Fibroblast of peridontal ligament (primary cell): Measurements from ENCODE around the gene MCM9.
A peak's percentile ranks its signal among the peaks of the same experiment; 100 is the strongest.
"Not testable (repeated sequence)": the region's sequence is repeated elsewhere in the genome, so short reads cannot be mapped to it uniquely, and the experiment has no call there.

ENCODE experiments used
- DNase-seq: peaks from one replicate; pipeline ENCODE4 v3.0.0-alpha.2; 2010; ENCODE audit errors: extremely low read depth

MCM9 gene

DNA sequence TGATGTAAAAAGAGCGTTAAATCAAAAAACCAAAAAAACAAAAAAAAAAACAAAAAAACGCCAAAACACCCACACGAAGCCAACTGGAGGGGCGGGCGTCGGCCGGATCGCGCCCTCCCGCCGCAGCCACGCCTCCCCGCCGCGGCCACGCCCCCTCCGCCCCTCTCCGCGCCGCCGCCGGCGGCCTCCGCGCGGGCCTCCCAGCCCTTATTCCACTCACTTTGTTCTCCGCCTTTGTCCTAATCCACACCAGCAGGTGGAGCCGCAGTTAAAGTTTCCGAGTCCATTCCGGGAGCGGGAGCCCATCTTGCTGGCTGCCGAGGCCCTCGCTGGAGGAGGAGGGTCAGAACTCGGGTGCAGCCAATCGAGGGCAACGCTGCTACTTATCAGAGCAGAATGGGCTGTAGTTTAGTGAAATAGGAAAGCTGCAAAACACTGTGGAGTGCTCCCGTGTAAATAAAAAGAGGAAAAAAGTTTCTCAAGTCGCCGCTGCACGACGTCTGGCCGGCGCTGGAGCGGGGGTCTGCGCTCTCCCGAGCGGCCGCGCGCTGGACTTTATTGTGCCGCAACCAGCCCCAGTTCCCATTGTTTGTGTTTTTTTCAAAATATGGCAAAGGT, 41.0 kb downstream of the MCM9 start, which contains the start of gene ASF1A:
Gene ASF1A (plus strand): TSS at position 346 of the 618 bp plus-strand sequence. CDS start 262 bp downstream, at position 608.
- DNase-seq: peak; percentile 99

- peak; percentile 82 for DNase-seq
Measured at GRCh38 chr6:118893064-118893806, 41.7 kb downstream of the MCM9 start.

DNA sequence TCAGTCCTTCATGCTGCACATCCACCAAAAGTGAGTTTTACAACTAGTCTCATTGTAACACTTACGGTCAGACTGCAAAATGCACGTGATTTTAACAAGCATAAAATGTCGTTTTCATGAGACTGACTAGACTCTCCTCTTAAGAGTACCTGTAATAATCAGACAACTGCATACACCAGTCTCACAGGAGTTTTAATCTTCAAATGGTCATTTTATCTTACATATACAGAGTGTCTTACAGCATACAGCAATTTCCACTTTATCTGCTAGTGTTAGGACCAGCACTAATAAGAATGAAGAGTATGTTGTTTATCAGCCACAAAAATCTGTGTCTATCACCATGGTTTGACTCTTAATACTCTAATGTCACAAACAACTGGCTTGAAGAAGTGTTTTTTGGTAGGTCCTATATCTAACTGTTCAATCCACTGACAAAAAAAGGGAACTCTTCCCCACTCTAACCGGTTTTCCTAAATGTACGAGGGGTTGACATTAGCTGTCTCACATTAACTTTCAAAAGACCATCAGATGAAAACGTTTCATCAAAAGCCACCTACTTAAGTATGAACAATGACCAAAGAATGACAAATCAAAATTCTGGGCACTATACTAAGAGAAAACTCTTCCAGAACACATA, 42.5 kb downstream of the MCM9 start:
- peak; percentile 23 for DNase-seq

GRCh38 chr6:118890997-118891790, 43.8 kb downstream of the MCM9 start:
- peak; percentile 14 for DNase-seq

DNA sequence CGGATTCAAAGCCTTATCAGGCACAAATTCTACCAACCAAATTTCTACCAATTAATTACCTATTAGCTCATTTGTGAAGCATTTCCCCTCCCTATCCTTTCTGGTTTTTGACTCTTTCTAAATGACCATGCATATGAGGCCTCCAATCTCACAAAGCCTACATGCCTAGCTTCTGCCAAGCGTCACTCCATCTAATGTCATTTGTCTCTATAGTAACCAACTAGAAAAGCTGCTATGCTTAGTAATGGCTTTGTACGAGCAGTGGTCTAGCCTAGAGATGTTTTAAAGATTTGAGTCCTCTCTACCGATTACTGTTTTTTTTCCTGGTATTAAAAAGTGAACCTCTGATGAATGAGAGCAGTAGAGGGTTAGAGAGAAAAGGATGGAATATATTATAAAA, 45.8 kb downstream of the MCM9 start:
- DNase-seq: no peak

DNA sequence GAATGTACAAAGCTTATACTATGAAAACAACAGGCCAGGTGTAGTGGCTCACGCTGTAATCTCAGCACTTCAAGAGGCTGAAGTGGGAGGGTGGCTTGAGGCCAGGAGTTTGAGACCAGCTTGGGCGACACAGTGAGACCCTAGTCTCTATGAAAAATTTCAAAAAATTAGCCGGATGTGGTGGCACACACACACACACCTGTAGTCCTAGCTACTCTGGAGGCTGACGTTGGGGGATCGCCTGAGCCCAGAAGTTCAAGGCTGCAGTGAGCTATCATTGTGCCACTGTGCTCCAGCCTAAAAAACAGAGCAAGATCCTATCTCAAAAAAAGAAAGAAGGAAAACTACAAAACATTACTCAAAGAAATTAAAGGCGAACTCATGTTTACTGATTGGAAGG, 48.3 kb downstream of the MCM9 start:
- DNase-seq: no peak

DNA sequence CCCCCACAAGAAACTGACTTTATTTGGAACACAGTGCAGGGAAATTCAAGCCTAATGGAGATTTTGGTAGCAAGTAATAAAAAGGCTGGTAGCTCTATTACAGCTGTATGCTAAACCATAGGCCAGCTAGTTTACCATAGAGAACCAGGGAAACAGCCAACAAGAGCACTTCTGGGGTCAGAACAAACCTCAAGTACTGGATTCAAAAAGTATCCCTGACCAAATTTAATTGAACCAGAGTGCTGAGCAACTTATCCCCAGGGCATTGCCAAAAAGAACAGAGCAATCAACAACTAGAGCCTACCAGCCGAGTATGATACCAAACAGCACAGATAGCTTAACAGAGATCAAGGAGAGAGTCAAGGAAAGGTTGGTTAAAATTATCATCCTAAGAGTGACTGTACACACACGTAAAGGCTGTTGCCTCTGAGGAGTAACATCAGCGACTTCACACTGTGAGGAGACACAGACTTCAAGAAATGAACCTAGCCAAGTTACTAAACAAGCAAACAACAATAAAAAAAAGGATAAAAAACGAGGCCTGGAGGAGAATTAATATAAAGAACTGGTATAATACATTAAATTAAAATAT, 52.5 kb downstream of the MCM9 start:
- no peak for DNase-seq

- no peak for DNase-seq
Measured at GRCh38 chr6:118881440-118882313, 53.3 kb downstream of the MCM9 start.

DNA sequence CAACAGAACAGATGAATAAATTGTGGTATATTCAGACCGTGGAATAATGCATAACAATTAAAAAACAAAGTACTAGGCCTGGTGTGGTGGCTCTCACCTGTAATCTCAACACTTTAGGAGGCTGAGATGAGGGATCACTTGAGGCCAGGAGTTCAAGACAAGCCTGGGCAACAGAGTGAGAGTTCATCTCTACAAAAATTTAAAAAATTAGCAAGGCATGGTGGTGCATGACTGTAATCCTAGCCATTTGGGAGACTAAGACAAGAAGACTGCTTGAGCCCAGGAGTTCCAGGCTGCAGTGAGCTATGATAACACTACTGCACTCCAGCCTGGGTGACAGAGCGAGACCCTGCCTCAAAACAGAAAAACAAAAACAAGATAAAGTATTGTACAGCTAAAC, 57.2 kb downstream of the MCM9 start:
- DNase-seq: no peak

- DNase-seq: peak; percentile 79
Measured at GRCh38 chr6:118876814-118877213, 58.1 kb downstream of the MCM9 start.

DNA sequence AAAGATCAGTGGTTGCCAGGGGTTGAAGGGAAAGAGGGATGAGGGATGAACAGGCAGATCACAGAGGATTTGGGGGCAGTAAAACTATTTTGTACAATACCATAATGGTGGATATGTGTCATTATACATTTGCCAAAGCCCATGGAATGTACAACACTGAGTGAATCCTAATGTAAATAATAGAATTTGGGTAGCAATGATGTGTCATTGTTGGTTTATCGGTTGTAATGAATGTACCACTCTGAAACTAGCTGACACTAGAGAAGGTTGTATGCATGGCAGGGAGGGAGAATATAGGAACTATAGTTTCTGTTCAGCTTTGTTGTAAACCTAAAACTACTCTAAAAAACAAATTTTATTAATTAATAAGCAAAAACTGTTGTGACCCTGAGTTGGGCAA, 58.8 kb downstream of the MCM9 start:
- DNase-seq: peak; percentile 12

DNA sequence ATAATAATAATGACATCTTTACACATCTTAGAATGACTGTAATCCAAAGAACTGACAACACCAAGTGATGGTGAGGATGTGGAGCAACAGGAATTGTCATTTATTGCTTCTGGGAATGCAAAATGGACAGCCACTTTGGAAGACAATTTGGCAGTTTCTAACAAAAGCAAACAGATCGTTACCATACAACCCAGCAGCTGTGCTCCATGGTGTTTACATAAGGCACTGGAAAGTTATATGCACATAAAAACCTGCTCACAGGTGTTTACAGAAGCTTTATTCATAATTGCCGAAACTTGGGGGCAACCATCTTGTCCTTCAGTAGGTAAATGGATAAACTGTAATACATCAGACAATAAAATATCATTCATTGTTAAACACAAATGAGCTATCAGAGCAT, 59.3 kb downstream of the MCM9 start:
- no peak for DNase-seq

GRCh38 chr6:118873239-118873638, 61.7 kb downstream of the MCM9 start:
- no peak for DNase-seq

DNA sequence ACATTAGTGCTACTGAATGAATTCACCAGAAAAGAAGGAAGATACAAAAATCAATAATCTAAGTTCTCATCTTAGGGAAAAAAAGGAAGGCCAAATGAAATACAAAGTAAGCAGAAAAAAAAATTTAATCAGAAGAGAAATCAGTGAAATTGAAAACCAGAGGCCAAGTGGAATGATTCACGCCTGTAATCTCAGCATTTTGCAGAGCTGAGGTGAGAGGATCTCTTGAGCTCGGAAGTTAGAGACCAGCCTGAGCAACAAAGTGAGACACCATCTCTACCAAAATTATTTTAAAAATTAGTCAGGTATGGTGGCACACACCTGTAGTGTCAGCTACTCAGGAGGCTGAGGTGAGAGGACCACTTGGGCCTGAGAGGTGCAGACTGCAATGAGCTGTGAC, 62.2 kb downstream of the MCM9 start:
- no peak for DNase-seq

DNA sequence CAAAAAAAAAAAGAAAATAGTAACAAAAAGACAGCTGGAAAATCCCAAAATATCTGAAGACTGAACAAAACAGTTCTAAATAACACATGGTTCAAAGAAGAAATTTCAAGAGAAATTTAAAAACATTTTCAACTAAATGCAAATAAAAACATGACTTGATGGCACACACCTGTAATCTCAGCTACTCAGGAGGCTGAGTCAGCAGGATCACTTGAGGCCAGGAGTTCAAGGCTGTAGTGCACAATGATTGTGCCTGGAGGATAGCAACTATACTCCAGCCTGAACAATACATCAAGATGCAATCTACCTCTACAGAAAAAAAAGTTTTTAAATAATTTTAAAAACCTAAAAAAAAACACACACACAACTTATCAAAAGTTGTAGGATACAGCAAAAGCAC, 62.6 kb downstream of the MCM9 start:
- DNase-seq: no peak

- no peak for DNase-seq
Measured at GRCh38 chr6:118871331-118871730, 63.6 kb downstream of the MCM9 start.

- peak; percentile 36 for DNase-seq
Measured at GRCh38 chr6:118869894-118870589, 64.9 kb downstream of the MCM9 start.

GRCh38 chr6:118869350-118869749, 65.6 kb downstream of the MCM9 start:
- DNase-seq: peak; percentile 55

DNA sequence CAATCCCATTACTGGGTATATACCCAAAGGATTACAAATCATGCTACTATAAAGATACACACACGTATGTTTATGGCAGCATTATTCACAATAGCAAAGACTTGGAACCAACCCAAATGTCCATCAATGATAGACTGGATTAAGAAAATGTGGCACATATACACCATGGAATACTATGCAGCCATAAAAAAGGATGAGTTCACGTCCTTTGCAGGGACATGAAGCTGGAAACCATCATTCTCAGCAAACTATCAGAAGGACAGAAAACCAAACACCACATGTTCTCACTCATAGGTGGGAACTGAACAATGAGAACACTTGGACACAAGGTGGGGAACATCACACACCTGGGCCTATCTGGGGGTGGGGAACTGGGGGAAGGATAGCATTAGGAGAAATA, 66.1 kb downstream of the MCM9 start:
- not testable (repeated sequence) for DNase-seq

GRCh38 chr6:118867181-118867580, 67.8 kb downstream of the MCM9 start:
- DNase-seq: peak; percentile 10
